CD14-positive monocyte (primary cell): ENCODE measurements around the gene SYNGR4. TPM values are rescaled to one million over a fixed set of nuclear protein-coding genes. Genes with fewer than 3 reads are reported as not detected.

Source experiments
- DNase-seq, 3 donors: peaks; one replicate each; pipeline ENCODE4 v3.0.0-alpha.2; 2011 to 2022
- H2AFZ ChIP-seq: 2 replicates; pipeline ENCODE4 v1.6.0; 2012; ENCODE audit warnings: mild to moderate bottlenecking, low read depth, low read length, inconsistent platforms; ENCODE audit not compliant: insufficient read depth, poor library complexity, severe bottlenecking
- H3K27ac ChIP-seq, 2 donors: 1 replicate in 1 of 2; 2 replicates in 1 of 2; pipeline ENCODE4 v1.5.1; 2012 to 2013; ENCODE audit warnings: low read length in 2 of 2, control low read depth in 1 of 2, inconsistent platforms in 1 of 2, low read depth in 1 of 2, mild to moderate bottlenecking in 1 of 2
- H3K27me3 ChIP-seq, 2 donors: one replicate each; pipeline versions ENCODE4 v1.6.0 to v1.6.1; 2011 to 2013; ENCODE audit warnings: low read length in 2 of 2; ENCODE audit not compliant: control insufficient read depth in 2 of 2, insufficient read depth in 2 of 2
- H3K36me3 ChIP-seq, 2 donors: replicated peaks in 1 of 2; 1 replicate in 1 of 2; 2 replicates in 1 of 2; pipeline versions ENCODE4 v1.5.1 to v1.6.1; 2012 to 2013; ENCODE audit warnings: low read length in 2 of 2, control low read depth in 1 of 2, inconsistent platforms in 1 of 2, mild to moderate bottlenecking in 1 of 2; ENCODE audit not compliant: insufficient read depth in 2 of 2, control insufficient read depth in 1 of 2
- H3K4me1 ChIP-seq, 2 donors: 1 replicate in 1 of 2; 2 replicates in 1 of 2; pipeline versions ENCODE4 v1.5.1 to v1.6.1; 2012 to 2013; ENCODE audit warnings: low read length in 2 of 2, control low read depth in 1 of 2, inconsistent platforms in 1 of 2, mild to moderate bottlenecking in 1 of 2, moderate library complexity in 1 of 2; ENCODE audit not compliant: insufficient read depth in 2 of 2, control insufficient read depth in 1 of 2
- H3K4me2 ChIP-seq: replicated peaks from 2 replicates; pipeline ENCODE3; 2012; ENCODE audit warnings: low read length, moderate library complexity, mild to moderate bottlenecking; ENCODE audit not compliant: poor library complexity, severe bottlenecking; ENCODE audit errors: extremely low read depth
- H3K4me3 ChIP-seq, 3 experiments: fragments of 200-600 bp in 1 of 3; sonication (generic) in 1 of 3; replicated peaks in 1 of 3; 1 replicate in 2 of 3; 2 replicates in 1 of 3; pipeline ENCODE4 v1.5.1; 2011 to 2013; ENCODE audit warnings: low read length in 3 of 3, mild to moderate bottlenecking in 3 of 3, control low read depth in 2 of 3, low read depth in 2 of 3, inconsistent platforms in 1 of 3, moderate library complexity in 1 of 3
- H3K79me2 ChIP-seq: 2 replicates; pipeline ENCODE4 v1.6.0; 2012; ENCODE audit warnings: mild to moderate bottlenecking, control low read depth, inconsistent platforms, low read length, moderate library complexity; ENCODE audit not compliant: insufficient read depth
- H3K9ac ChIP-seq: 2 replicates; pipeline ENCODE4 v1.6.0; 2017; ENCODE audit warnings: low read length, mild to moderate bottlenecking; ENCODE audit not compliant: insufficient read depth, poor library complexity, severe bottlenecking
- H3K9me3 ChIP-seq, 2 donors: replicated peaks in 1 of 2; 1 replicate in 1 of 2; 2 replicates in 1 of 2; pipeline versions ENCODE4 v1.5.1 to v1.6.1; 2012 to 2013; ENCODE audit warnings: low read length in 2 of 2, control low read depth in 1 of 2; ENCODE audit not compliant: control insufficient read depth in 1 of 2, insufficient read depth in 1 of 2
- H4K20me1 ChIP-seq: 2 replicates; pipeline ENCODE4 v1.6.0; 2012; ENCODE audit warnings: mild to moderate bottlenecking, low read length, control low read depth, moderate library complexity; ENCODE audit not compliant: insufficient read depth
- H3K27ac Mint-ChIP-seq, 7 donors: one replicate each; pipeline ENCODE4 v1.8.0; 2020; ENCODE audit warnings: mild to moderate bottlenecking in 7 of 7, mixed read lengths in 7 of 7, moderate library complexity in 6 of 7, inconsistent platforms in 2 of 7
- H3K27me3 Mint-ChIP-seq, 3 donors: one replicate each; pipeline ENCODE4 v1.8.0; 2021 to 2022; ENCODE audit warnings: low read depth in 3 of 3, mild to moderate bottlenecking in 3 of 3, mixed read lengths in 3 of 3, moderate library complexity in 3 of 3, inconsistent platforms in 1 of 3
- H3K36me3 Mint-ChIP-seq, 2 donors: one replicate each; pipeline ENCODE4 v1.8.0; 2020; ENCODE audit warnings: mixed read lengths in 2 of 2, inconsistent platforms in 1 of 2, mild to moderate bottlenecking in 1 of 2
- H3K4me1 Mint-ChIP-seq: one replicate; pipeline ENCODE4 v1.8.0; 2020; ENCODE audit warnings: mild to moderate bottlenecking, mixed read lengths
- H3K4me3 Mint-ChIP-seq, 2 donors: one replicate each; pipeline ENCODE4 v1.8.0; 2020; ENCODE audit warnings: mild to moderate bottlenecking in 2 of 2, mixed read lengths in 2 of 2, moderate library complexity in 1 of 2
- H3K9me3 Mint-ChIP-seq, 7 donors: one replicate each; pipeline ENCODE4 v1.8.0; 2020 to 2022; ENCODE audit warnings: mixed read lengths in 7 of 7, mild to moderate bottlenecking in 6 of 7, moderate library complexity in 6 of 7, inconsistent platforms in 2 of 7
- WGBS: methylation state at CpG from one replicate; pipeline ENCODE4 v1.1.5; 2013; ENCODE audit warnings: missing lambda C conversion rate; ENCODE audit not compliant: insufficient coverage; 5-methylcytosine and 5-hydroxymethylcytosine counted together
- intact Hi-C, 2 donors: fragments of 100-400 bp; cut with micrococcal nuclease; formaldehyde crosslinking; loops; one replicate each; pipeline versions ENCODE4 v1.15.0 to v1.15.1; 2023
- polyA plus RNA-seq, 3 donors: library from polyadenylated mRNA; depleted of rRNA in 1 of 3; unstranded in 2 of 3; stranded (reverse) in 1 of 3; fragments of 300-500 nt in 2 of 3; fragments of >200 nt in 1 of 3; fragmentation: Illumina TruSeq in 2 of 3; gene quantifications; 1 replicate in 2 of 3; 2 replicates in 1 of 3; pipeline ENCODE4 v1.2.3, GENCODE V29; 2012 to 2021
- TF ChIP-seq, protein P1 (sequence below): fragments of 200-600 bp; IDR thresholded peaks from one replicate; pipeline ENCODE4 v1.8.0; 2022; ENCODE audit warnings: antibody characterized with exemption, mild to moderate bottlenecking

The SYNGR4 gene
- polyA plus RNA-seq, 3 donors: not detected

DNA sequence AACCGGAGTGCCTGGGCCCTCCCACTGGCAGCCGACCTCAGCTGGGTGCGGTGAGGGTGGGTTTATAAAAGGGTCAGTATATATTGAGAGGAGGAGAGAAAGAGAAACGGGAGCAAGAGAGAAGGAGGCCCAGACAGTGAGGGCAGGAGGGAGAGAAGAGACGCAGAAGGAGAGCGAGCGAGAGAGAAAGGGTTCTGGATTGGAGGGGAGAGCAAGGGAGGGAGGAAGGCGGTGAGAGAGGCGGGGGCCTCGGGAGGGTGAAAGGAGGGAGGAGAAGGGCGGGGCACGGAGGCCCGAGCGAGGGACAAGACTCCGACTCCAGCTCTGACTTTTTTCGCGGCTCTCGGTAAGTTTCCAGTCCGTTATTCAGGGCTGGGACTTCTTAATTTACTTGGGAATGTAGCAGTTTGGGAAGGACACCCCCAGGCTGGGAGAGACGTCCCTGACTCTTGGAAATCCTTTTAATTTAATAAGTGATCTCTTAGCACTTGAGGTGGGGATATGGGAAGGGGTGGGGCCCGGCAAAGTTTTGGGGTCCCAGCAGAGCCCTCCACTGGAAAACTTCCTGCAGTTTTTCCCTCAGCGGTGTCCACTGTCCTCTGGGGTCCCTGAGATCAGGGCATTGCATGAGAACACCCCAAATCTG lies 38.8 kb upstream of the SYNGR4 start, which contains the start of gene EMP3:
TSS of gene EMP3 (plus strand) at position 288 of the 646 bp plus-strand sequence. CDS start 1,293 bp downstream, outside the sequence.
- Histone ChIP-seq H3K9ac (peak within 1 kb of the TSS; percentile 97), H3K4me3 (peak within 1 kb of the TSS; percentile 92 to 99 (median 93)), H3K4me1 (peaks cover 82 to 89% of the 10 kb centered on the region in 2 donors), H3K4me2 (peak within 1 kb of the TSS; percentile 95), H3K9me3 (no peaks in the 10 kb centered on the region), H2AFZ (no peak within 1 kb of the TSS), H3K27me3 (no peaks in the 10 kb centered on the region), H4K20me1 (peaks cover 44% of the 10 kb centered on the region), H3K36me3 (peaks cover 28 to 31% of the 10 kb centered on the region in 2 donors), H3K79me2 (peaks cover 79% of the 10 kb centered on the region), H3K27ac (peak within 1 kb of the TSS; percentile 99 to 100)
- Mint-ChIP-seq H3K4me1 (peaks cover 76% of the 10 kb centered on the region), H3K27ac (peak within 1 kb of the TSS; percentile 95 to 100 (median 100)), H3K4me3 (peak within 1 kb of the TSS; percentile 98 to 100), H3K27me3 (peaks cover 0 to 2% (median 1%) of the 10 kb centered on the region in 3 donors), H3K9me3 (peaks cover 0 to 10% (median 0%) of the 10 kb centered on the region in 7 donors), H3K36me3 (peaks cover 33 to 46% of the 10 kb centered on the region in 2 donors)
- DNase-seq: peak; percentile 85 to 93 (median 89)
- TF ChIP-seq, protein P1, sequence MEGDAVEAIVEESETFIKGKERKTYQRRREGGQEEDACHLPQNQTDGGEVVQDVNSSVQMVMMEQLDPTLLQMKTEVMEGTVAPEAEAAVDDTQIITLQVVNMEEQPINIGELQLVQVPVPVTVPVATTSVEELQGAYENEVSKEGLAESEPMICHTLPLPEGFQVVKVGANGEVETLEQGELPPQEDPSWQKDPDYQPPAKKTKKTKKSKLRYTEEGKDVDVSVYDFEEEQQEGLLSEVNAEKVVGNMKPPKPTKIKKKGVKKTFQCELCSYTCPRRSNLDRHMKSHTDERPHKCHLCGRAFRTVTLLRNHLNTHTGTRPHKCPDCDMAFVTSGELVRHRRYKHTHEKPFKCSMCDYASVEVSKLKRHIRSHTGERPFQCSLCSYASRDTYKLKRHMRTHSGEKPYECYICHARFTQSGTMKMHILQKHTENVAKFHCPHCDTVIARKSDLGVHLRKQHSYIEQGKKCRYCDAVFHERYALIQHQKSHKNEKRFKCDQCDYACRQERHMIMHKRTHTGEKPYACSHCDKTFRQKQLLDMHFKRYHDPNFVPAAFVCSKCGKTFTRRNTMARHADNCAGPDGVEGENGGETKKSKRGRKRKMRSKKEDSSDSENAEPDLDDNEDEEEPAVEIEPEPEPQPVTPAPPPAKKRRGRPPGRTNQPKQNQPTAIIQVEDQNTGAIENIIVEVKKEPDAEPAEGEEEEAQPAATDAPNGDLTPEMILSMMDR: no peak
- 0% methylated on average over 19 of the region's 22 CpGs for WGBS
- intact Hi-C loops: loop anchor here (10.0 kb wide), 4 partner anchors 259 to 669 kb away; partner anchors contain the start of genes DBP (in 1 of the 2), GYS1 (in 1 of the 2), PPP1R15A (in 1 of the 2) and RUVBL2 (in 1 of the 2)

DNA sequence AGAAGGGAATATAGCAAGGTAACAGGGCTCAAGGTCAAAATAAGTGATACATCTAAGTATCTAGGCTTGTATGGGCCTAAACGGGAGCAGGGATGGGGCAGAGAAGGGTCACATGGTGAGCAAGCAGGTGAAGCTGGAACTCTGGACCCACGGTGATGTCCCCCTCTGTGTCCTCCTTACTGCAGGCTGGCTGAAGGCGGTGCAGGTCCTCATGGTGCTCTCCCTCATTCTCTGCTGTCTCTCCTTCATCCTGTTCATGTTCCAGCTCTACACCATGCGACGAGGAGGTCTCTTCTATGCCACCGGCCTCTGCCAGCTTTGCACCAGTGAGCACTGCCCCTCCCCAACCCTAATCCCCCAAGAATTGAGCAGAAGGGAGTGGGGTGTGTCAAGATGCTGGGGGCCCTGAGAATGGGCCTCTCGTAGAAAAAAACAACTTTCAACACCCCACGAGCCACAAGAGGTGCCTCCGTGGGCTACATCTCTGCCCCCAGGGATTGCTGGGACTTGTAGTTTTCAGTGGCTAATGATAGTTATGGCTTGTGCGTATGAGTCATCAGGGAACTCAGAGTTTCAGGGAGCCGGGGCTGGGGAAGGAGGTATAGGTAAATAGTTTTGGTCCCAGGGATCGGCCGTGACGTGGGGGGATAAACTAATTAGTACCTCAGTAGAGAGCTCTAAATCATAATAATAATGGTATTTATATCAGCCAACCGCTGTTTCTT lies 34.8 kb upstream of the SYNGR4 start:
- Histone ChIP-seq H3K79me2 (peaks cover 62% of the 10 kb centered on the region), H3K27ac (peak overlapping the region; percentile 28 to 56), H4K20me1 (peaks cover 67% of the 10 kb centered on the region), H3K4me2 (peak overlapping the region; percentile 95), H3K36me3 (peaks cover 36 to 44% of the 10 kb centered on the region in 2 donors), H3K27me3 (no peaks in the 10 kb centered on the region), H2AFZ (no peak overlapping the region), H3K4me1 (peaks cover 88 to 90% of the 10 kb centered on the region in 2 donors), H3K9ac (no peak overlapping the region), H3K4me3 (peak overlapping the region; percentile 2 to 92 (median 15)), H3K9me3 (no peaks in the 10 kb centered on the region)
- Mint-ChIP-seq H3K27ac (peak overlapping the region; percentile 66 to 95 (median 89)), H3K4me3 (peak overlapping the region; percentile 74 to 85), H3K4me1 (peaks cover 81% of the 10 kb centered on the region), H3K9me3 (peaks cover 0 to 10% (median 0%) of the 10 kb centered on the region in 7 donors), H3K36me3 (peaks cover 46 to 63% of the 10 kb centered on the region in 2 donors), H3K27me3 (peaks cover 0 to 3% (median 0%) of the 10 kb centered on the region in 3 donors)
- 83% methylated on average over 3 of the region's 15 CpGs for WGBS
- TF ChIP-seq, protein P1: no peak
- peak; percentile 54 to 68 (median 64) for DNase-seq
- intact Hi-C loops: loop anchor here (1.0 to 10.0 kb wide), 5 partner anchors 8 to 665 kb away; partner anchors contain the start of genes DBP (in 1 of the 2), GYS1 (in 1 of the 2), PPP1R15A (in 1 of the 2) and RUVBL2 (in 1 of the 2)
